Measurements from ENCODE around the gene FOXL1. TPM values are rescaled to one million over a fixed set of nuclear protein-coding genes. Genes with fewer than 3 reads are reported as not detected.

Gene FOXL1
- total and polyA plus RNA-seq, 10 donors = 0.03 to 0.29 (median 0.07) TPM; not detected in 7

DNA sequence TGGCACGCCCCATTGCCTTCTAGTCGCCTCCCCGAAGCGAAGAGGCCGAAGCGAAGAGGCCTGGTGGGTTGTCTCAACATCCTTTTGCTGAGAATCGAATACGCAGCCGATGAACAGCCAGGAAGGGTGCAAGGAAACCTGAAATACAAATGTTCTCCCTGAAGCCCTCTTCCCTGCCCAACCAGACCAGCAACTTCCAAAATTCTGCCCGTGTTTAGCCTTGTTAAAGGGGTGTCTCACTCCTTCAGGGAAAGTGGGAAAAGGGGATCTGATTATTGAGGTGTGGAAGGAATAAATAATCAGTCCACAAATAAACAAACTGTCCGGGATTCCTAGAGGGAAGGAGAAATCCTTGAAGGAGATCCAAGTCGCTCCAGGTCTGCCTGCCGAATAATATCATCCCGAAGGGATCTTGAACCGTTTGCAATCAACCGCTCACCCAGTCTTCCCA is 13.1 kb upstream of the FOXL1 start:
- TF ChIP-seq POLR2A (IDR thresholded peaks at IDR 0.05) (no peak), POLR2AphosphoS5 (IDR thresholded peaks at IDR 0.05) (no peak)
- TF ChIP-seq, protein P1, sequence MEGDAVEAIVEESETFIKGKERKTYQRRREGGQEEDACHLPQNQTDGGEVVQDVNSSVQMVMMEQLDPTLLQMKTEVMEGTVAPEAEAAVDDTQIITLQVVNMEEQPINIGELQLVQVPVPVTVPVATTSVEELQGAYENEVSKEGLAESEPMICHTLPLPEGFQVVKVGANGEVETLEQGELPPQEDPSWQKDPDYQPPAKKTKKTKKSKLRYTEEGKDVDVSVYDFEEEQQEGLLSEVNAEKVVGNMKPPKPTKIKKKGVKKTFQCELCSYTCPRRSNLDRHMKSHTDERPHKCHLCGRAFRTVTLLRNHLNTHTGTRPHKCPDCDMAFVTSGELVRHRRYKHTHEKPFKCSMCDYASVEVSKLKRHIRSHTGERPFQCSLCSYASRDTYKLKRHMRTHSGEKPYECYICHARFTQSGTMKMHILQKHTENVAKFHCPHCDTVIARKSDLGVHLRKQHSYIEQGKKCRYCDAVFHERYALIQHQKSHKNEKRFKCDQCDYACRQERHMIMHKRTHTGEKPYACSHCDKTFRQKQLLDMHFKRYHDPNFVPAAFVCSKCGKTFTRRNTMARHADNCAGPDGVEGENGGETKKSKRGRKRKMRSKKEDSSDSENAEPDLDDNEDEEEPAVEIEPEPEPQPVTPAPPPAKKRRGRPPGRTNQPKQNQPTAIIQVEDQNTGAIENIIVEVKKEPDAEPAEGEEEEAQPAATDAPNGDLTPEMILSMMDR (IDR thresholded peaks at IDR 0.05 in 8 of 11, conservative IDR thresholded peaks at IDR 0.05 in 3 of 11) = no peak
- Histone ChIP-seq H3K27ac (no peak overlapping the region), H3K9me3 (no peaks in the 10 kb centered on the region), H3K4me1 (peaks cover 4 to 48% (median 37%) of the 10 kb centered on the region in 6 donors), H3K36me3 (no peaks in the 10 kb centered on the region), H3K4me3 (no peak overlapping the region), H3K27me3 (replicated peaks in 1 of 7) (peaks cover 13 to 99% (median 65%) of the 10 kb centered on the region in 7 donors)
- intact Hi-C loops (cut with DNase I; ENCODE audit: low total_unique reads) = loop anchor here (10.0 kb wide), 1 partner anchor 1070 kb away; no protein-coding TSS in a partner anchor
- 51 to 64% (median 52%) methylated on average over 16 of the region's 16 CpGs for WGBS, 5 donors
- no peak for DNase-seq

DNA sequence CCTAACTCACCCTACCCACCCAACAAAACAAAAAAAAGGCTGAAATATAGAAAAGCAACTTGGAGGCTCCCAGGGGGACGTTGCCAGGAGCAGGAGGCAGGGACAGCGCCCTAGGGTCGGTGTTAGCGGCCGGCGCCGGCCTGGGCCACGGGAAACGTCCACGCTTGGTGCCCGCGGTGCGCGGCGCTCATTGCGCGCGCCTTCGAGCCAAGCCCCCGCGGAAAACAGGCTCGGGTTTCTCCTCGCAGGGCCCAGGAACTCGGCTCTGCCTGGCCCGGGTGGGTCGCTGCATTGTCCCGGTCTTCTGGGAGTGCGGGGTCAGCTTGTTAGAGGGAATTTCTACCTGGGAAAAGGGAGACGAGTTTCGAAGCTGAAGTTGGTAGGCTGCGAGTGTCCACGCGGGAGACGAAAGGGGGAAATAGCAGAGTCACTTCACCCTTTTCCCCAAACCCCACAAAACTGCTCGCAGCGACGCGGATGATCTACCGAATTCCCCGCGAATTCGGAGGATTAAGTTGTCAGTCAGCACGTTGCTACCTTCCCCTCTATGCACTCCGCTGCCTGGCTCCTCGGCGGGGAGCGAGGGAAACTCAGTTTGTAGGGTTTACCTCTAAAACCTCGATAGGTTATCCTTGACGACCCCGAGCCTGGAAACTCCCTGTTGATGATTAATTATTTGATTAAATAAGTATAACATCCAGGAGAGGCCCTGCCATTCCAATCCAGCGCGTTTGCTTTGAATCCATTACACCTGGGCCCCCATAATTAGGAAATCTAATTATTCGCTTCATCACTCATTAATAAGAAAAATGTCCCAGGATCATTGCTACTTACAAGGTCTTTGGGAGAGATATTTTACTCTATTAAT is 12.5 kb upstream of the FOXL1 start:
- intact Hi-C loops (cut with DNase I; ENCODE audit: low total_unique reads) = loop anchor here (10.0 kb wide), 1 partner anchor 1069 kb away; no protein-coding TSS in a partner anchor
- Histone ChIP-seq H3K36me3 (no peaks in the 10 kb centered on the region), H3K27ac (no peak overlapping the region), H3K4me1 (peaks cover 4 to 48% (median 37%) of the 10 kb centered on the region in 6 donors), H3K27me3 (replicated peaks in 1 of 7) (peaks cover 13 to 99% (median 71%) of the 10 kb centered on the region in 7 donors), H3K4me3 (no peak overlapping the region), H3K9me3 (no peaks in the 10 kb centered on the region)
- peak; percentile 68 for DNase-seq
- 5 to 20% (median 7%) methylated on average over 41 to 53 of the region's 53 CpGs for WGBS, 5 donors
- TF ChIP-seq, protein P1 (IDR thresholded peaks at IDR 0.05 in 8 of 11, conservative IDR thresholded peaks at IDR 0.05 in 3 of 11) = no peak
- TF ChIP-seq POLR2AphosphoS5 (IDR thresholded peaks at IDR 0.05) = no peak
- TF ChIP-seq POLR2A (IDR thresholded peaks at IDR 0.05) = no peak

DNA sequence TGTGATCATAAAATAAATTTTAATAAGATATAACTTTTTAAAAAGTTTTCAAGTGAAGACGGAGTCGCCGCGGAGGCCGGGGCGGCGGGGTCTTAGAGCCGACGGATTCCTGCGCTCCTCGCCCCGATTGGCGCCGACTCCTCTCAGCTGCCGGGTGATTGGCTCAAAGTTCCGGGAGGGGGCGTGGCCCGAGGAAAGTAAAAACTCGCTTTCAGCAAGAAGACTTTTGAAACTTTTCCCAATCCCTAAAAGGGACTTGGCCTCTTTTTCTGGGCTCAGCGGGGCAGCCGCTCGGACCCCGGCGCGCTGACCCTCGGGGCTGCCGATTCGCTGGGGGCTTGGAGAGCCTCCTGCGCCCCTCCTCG is 11.8 kb upstream of the FOXL1 start, which contains the start of gene FOXC2:
Gene FOXC2 (plus strand): TSS at position 229 of the 365 bp plus-strand sequence. CDS start 507 bp downstream, outside the sequence.
- H3K4me1 ChIP-seq = peaks cover 4 to 48% (median 37%) of the 10 kb centered on the region in 6 donors
- intact Hi-C loops (cut with DNase I; ENCODE audit: low total_unique reads) = loop anchor here (10.0 kb wide), 1 partner anchor 1068 kb away; no protein-coding TSS in a partner anchor
- no peaks in the 10 kb centered on the region for H3K9me3 ChIP-seq
- peak; percentile 79 for DNase-seq
- TF ChIP-seq, protein P1 (IDR thresholded peaks at IDR 0.05 in 8 of 11, conservative IDR thresholded peaks at IDR 0.05 in 3 of 11) = no peak
- TF ChIP-seq POLR2AphosphoS5 (IDR thresholded peaks at IDR 0.05) = no peak
- TF ChIP-seq POLR2A (IDR thresholded peaks at IDR 0.05) = no peak
- WGBS, 5 donors = 1 to 8% (median 2%) methylated on average over 19 to 30 of the region's 30 CpGs
- H3K4me3 ChIP-seq = peak within 1 kb of the TSS in 6 of 8 donors; percentile 19 to 59 (median 27)
- H3K27ac ChIP-seq = no peak within 1 kb of the TSS
- peaks cover 13 to 99% (median 78%) of the 10 kb centered on the region in 7 donors for H3K27me3 ChIP-seq (replicated peaks in 1 of 7)
- no peaks in the 10 kb centered on the region for H3K36me3 ChIP-seq
